Activated CD4-positive, CD25-positive, alpha-beta regulatory T cell treated with anti-CD3 and anti-CD28 coated beads, Interleukin-2, amount 50 U/mL, for 16 hours (primary cell): ENCODE measurements around the gene DLG3.

Experiments used
- DNase-seq: peaks from one replicate; pipeline ENCODE4 v3.0.0-alpha.2; 2020; ENCODE audit warnings: low read depth, low spot score

The DLG3 gene

DNA sequence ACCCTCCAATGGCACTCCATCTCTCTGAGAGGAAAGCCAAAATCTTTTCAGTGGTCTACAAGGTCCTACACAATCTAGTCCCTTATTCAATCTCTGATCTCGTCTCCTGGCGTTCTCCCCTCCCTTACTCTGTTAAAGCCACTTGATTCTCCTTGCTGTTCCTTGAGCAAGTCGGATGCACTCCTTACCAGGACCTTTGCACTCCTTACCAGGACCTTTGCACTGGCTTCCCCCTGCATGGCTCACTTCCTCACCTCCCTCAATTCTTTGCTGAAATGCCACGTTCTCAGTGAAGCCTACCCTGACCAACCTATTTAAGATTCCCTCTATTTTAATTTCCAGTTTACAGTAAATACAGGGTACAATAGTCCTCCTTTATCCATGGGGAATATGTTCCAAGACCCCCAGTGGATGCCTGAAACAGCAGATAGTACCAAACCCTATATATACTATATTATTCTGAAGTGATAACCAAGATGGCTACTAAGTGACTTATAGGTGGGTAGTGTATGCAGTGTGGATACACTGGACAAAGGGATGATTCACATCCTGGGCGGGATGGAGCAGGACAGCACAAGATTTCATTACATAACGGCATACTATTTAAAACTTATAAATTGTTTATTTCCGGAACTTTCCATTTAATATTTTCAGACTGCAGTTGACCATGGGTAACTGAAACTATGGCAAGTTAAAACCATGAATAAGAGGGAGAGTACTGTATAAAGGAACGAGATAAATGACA lies 6.5 kb upstream of the DLG3 start:
- DNase-seq, result no peak

- no peak for DNase-seq
Measured at GRCh38 chrX:70439016-70439415, 5.6 kb upstream of the DLG3 start.

DNA sequence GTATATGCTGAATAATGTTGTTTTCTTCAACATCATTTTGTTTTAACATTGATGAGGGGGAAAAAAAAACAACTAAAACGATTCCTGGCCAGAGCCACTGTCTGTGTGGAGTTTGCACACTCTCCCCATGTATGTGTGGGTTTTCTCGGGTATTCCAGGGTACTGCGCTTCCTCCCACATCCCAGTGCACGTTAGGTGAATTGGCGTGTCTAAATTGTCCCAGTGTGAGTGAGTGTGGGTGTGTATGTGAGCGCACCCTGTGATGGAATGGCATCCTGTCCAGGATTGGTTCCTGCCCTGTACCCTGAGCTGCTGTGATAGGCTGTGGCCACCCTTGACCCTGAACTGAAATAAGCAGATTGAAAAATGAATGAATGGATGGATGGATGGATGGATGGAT lies 2.4 kb upstream of the DLG3 start:
- DNase-seq, result no peak

DNA sequence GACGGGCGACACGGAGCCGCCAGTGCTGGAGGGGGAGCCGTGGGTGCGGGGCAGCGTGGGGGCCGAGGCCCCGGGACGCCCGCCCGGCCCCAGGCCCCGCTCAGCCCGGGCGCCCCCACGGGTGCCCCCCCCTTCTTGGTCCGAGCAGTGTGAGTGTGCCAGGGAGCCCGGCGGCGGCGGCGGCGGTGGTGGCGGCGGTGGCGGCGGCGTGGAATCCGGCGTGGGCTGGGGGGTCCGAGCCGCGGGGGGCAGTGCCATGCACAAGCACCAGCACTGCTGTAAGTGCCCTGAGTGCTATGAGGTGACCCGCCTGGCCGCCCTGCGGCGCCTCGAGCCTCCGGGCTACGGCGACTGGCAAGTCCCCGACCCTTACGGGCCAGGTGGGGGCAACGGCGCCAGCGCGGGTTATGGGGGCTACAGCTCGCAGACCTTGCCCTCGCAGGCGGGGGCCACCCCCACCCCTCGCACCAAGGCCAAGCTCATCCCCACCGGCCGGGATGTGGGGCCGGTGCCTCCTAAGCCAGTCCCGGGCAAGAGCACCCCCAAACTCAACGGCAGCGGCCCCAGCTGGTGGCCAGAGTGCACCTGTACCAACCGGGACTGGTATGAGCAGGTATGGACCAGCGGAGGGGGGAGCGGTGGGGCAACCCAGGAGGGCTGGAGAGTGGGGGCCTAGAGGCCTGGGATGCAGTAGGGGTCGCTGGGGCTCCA lies 466 bp downstream of the DLG3 start:
- no peak for DNase-seq

- no peak for DNase-seq
Measured at GRCh38 chrX:70445951-70446350, 1.3 kb downstream of the DLG3 start.

DNA sequence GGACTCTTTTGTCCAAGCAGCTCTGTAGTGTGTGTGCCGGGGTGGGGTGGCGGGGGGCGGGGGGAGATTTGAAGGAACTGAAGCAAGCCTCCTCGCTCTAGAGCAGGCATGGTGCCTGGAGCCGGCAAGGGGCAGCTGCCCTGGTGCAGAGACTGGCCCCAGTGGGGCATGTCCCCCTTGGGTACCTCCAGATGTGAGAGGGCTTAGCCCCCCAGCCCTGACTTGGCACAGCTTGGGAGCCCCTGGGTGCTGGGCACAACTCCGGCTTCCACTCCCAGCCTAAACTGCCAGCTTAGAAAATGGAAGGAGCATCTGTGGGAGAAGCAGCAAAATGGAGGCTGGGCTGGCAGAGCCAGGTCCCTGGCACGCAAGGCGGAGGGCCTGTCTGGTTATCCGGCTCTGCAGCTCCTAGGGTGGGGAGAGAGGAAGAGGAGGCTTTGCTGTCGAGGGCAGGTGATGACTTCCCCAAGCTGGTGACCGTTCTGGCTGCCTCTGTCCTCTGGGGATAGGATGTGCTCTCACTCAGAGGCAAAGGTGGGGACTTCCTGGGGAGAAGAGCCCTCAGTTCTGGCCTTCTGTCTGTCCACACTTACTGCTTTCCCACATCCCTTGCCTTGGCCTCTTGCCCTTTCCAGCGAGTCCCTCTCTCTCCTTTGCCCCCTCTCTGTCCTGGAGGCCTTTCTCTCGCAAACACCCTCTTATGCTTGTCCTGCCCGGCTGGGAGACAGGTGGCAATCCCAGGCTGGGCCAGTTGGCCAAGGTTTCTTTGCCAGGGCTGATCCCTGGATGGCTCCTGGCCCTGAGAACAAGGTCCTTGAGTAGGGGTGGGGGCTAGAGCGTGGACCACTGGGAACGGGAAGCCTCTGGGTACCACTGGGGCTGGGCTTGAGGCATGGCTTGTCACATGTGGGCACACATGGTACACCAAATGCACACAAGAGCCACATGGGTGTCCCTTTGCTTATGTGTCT lies 2.0 kb downstream of the DLG3 start:
- DNase-seq, result no peak

- DNase-seq, result no peak
Measured at GRCh38 chrX:70449457-70449966, 4.9 kb downstream of the DLG3 start.

DNA sequence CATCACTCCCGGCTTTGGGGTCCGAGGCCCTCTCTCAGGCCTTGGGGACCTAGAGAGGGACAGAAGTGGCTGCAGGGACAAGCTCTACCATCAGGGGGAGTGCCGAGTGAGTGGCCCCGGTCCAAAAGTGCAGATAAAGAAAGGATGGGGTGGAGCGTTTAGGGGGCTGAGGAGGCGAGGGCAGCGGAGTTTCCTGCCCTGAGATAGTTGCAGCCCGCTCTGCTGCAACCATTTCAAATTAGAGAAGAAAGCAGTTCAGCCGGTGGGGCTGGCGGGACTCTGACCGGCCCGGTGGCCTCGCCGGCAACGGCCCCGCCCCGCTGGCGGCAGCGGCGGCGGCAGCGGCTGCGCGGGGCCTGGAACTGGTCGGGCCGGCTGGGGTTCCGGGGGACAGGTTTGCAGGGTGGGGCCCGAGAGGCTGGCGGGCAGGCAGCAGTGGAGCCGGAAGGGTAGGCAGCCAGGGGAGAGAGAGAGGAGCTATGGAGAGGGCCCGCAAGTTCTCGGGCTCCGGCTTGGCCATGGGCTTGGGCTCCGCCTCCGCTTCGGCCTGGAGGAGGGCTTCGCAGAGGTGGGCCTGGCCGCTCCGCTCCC lies 7.6 kb downstream of the DLG3 start:
- DNase-seq, result no peak

GRCh38 chrX:70453024-70453618 lies 8.5 kb downstream of the DLG3 start:
- no peak for DNase-seq

DNA sequence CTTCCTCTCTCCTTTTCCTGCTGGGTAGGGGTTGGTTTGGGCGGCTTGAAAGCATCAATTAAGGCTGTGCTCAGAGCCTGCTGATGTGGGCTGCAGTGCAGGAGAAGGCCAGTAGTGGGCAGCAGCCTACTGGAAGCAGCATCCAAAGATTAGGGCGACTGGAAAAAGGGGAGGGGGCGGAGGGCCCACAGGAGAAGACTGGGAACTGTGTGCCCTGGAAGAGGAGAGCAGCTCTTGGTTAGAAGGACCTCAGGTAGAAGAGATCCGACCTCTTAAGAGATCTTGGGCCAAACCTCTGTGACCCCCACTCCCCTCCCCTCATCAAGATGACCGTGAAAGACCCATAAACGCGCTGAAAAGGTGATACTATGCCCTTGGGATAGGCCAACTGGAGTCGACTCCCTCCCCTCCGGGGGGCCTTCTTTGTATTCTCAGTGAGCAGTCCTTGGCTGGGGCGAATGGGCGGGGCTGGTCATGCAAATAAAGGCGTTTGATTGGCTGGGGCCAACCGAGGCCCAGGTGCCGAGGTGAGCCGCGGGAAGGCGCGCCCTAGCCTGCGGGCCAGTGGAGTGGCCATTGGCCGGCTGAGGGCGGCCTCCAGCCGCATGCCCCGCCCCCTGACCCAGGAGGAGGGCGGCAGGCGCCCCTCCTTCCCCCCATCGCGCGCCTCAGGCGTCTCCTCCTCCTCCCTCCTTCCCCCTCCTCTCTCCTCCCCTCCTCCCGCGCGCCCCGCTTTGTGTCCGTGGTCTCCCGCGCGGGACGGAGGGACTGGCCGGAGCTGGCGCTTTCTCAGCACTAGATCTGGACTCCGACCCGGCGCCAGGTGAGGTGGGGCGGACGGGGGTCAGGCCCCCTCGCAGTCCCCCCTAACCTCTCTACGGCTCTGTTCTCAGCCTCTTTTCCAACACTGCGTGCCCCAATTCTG lies 10.1 kb downstream of the DLG3 start:
- DNase-seq, result peak; percentile 39

- no peak for DNase-seq
Measured at GRCh38 chrX:70455366-70456202, 10.9 kb downstream of the DLG3 start.

DNA sequence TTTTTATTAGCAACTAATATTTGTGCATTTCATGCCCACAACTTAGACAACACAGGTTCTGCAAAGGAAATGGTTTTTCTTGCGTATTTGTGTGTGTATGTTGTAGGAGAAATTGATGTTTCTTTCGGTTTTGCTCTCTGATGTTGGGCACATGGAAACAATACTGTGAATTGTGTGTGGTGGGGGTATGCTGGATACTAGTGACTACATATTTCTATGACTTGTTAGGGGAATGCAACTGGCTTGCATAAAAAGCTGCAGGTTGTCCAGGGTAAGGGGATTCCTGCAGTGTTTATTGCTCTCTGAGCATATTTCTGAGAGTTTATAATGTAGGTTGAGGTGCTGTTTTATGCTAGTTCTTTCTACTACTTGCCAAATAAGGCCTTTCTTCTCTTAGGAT lies 11.6 kb downstream of the DLG3 start:
- DNase-seq, result no peak

DNA sequence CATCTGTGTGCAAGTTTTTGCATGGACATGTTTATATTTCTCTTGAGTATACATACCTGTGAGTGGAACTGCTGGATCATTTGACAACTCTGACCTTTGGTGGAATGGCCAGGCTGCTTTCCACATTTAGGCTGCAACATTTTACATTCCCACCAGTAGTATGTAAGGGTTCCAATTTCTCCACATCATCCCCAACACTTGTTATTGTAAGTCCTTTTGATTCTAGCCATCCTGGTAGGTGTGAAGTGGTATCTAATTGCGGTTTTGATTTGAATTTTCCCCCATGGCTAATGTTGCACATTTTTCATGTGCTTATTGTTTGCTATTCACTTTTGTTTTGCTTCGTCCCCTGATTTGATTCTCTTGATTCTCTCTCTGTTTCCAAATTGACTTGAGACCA lies 16.4 kb downstream of the DLG3 start:
- no peak for DNase-seq

DNA sequence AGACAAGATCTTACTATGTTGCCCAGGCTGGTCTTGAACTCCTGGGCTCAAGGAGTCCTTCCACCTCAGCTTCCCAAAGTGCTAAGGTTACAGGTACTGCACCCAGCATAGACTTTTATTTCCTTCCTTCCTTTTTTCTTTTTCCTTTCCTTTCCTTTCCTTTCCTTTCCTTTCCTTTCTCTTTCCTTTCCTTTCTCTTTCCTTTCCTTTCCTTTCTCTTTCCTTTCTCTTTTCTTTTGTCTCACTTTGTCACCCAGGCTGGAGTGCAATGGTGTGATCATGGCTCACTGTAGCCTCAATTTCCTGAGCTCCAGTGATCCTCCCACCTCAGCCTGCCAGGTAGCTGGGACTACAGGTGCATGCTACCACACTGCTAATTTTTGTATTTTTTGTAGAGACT lies 19.4 kb downstream of the DLG3 start:
- DNase-seq, result no peak

DNA sequence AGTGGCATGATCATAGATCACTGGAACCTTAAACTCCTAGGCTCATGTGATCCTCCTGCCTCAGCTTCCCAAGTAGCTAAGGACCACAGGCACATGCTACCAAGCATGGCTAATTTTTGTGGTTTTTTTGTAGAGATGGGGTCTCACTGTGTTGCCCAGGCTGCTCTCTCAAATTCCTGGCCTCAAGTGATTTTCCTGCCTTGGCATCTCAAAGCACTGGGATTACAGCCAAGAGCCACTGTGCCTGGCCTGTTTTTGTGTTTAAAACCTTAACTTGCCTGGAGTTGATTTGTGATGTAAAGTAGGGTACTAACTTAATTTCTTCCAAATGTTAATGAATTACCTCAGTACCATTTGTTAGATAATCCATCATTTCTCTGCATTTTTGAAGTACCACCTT lies 22.3 kb downstream of the DLG3 start:
- no peak for DNase-seq

GRCh38 chrX:70468709-70469108 lies 24.1 kb downstream of the DLG3 start:
- DNase-seq, result no peak

DNA sequence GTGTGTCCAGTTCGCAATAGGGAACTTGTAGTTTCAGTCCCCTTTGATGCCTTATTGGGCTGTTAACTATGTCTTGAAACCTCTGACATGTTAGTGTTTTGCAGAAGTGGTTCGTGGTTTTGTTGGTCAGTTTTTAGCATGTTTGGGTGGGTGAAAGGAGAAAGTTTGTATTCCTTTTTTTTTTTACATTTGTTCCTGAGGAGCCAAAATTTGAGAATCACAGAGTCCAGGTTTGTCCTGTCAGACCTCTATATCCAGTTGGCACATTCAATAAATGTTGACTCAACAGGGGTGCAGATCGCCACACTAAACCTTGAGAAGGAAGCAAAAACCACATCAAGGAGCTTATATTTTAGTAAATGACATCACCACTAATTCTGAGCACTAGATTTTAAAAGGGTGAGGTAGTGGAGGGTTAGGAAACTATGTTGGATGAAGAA lies 26.2 kb downstream of the DLG3 start:
- DNase-seq, result no peak

GRCh38 chrX:70476166-70476933 lies 31.7 kb downstream of the DLG3 start:
- DNase-seq, result no peak
